OCI-LY3 (cell line): Measurements from ENCODE around the gene RSPRY1.

Source experiments
- H2AFZ ChIP-seq: fragments of 200-600, 300-600 bp; shearing (Covaris generic); 2 replicates; pipeline ENCODE4 v1.6.0; 2014; ENCODE audit warnings: antibody characterized with exemption, low read depth, low read length
- H3K27ac ChIP-seq: fragments of 200-600, 300-600 bp; sonication (generic); 2 replicates; pipeline ENCODE4 v1.5.1; 2014; ENCODE audit warnings: mild to moderate bottlenecking, low read length, moderate library complexity, mixed read lengths
- H3K27me3 ChIP-seq: fragments of 200-600, 300-600 bp; sonication (generic); 2 replicates; pipeline ENCODE4 v1.6.1; 2014; ENCODE audit warnings: low read depth, low read length, mixed read lengths
- H3K36me3 ChIP-seq: fragments of 200-600, 300-600 bp; sonication (generic); replicated peaks from 2 replicates; pipeline ENCODE3; 2014; ENCODE audit warnings: low read depth, low read length, mixed read lengths
- H3K4me1 ChIP-seq: fragments of 300-600, 200-600 bp; sonication (generic); 2 replicates; pipeline ENCODE4 v1.6.1; 2014; ENCODE audit warnings: low read length, mixed read lengths
- H3K4me2 ChIP-seq: fragments of 200-600, 300-600 bp; sonication (generic); 2 replicates; pipeline ENCODE4 v1.6.1; 2014; ENCODE audit warnings: low read length, mixed read lengths
- H3K4me3 ChIP-seq: fragments of 300-600, 200-600 bp; sonication (generic); 2 replicates; pipeline ENCODE4 v1.5.1; 2014; ENCODE audit warnings: antibody characterized with exemption, mild to moderate bottlenecking, low read length, moderate library complexity
- H3K79me2 ChIP-seq: fragments of 300-600, 200-600 bp; shearing (Covaris generic); 2 replicates; pipeline ENCODE4 v1.6.1; 2014; ENCODE audit warnings: mild to moderate bottlenecking, low read length, mixed read lengths
- H3K9ac ChIP-seq: fragments of 300-600, 200-600 bp; shearing (Covaris generic); 2 replicates; pipeline ENCODE4 v1.6.0; 2014; ENCODE audit warnings: mild to moderate bottlenecking, low read length, moderate library complexity
- H3K9me3 ChIP-seq: fragments of 200-600, 300-600 bp; shearing (Covaris generic); 2 replicates; pipeline ENCODE4 v1.6.1; 2014; ENCODE audit warnings: low read length, mixed read lengths; ENCODE audit not compliant: insufficient read depth
- H4K20me1 ChIP-seq: fragments of 200-600, 300-600 bp; sonication (generic); 2 replicates; pipeline ENCODE4 v1.6.1; 2016; ENCODE audit warnings: low read length, mixed read lengths; ENCODE audit not compliant: insufficient read depth
- CTCF ChIP-seq: fragments of 200-600, 300-600 bp; sonication (generic); IDR thresholded peaks from 2 replicates; pipeline ENCODE4 v1.5.1; 2014; ENCODE audit warnings: antibody characterized with exemption, low read length, low read depth
- EZH2phosphoT487 ChIP-seq: fragments of 200-600 bp; shearing (Covaris generic); IDR thresholded peaks from 2 replicates; pipeline ENCODE4 v1.6.1; 2018; ENCODE audit warnings: antibody characterized with exemption, mixed run types, low read depth

RSPRY1 gene

GRCh38 chr16:57279780-57280638 is 93.9 kb downstream of the RSPRY1 start:
- no peaks in the 10 kb centered on the region for H3K79me2 ChIP-seq
- peaks cover 15% of the 10 kb centered on the region for H3K4me1 ChIP-seq
- H3K9me3 ChIP-seq, result no peaks in the 10 kb centered on the region
- TF ChIP-seq CTCF (no peak), EZH2phosphoT487 (no peak)
- no peak overlapping the region for H2AFZ ChIP-seq
- H3K36me3 ChIP-seq, result no peaks in the 10 kb centered on the region
- no peak overlapping the region for H3K4me3 ChIP-seq
- H3K9ac ChIP-seq, result no peak overlapping the region
- no peak overlapping the region for H3K4me2 ChIP-seq
- no peak overlapping the region for H3K27ac ChIP-seq
- no peaks in the 10 kb centered on the region for H4K20me1 ChIP-seq
- H3K27me3 ChIP-seq, result peaks cover 16% of the 10 kb centered on the region

- Histone ChIP-seq H3K79me2 (no peaks in the 10 kb centered on the region), H3K27ac (no peak overlapping the region), H3K9me3 (no peaks in the 10 kb centered on the region), H3K4me3 (no peak overlapping the region), H3K27me3 (peaks cover 16% of the 10 kb centered on the region), H3K4me2 (no peak overlapping the region), H2AFZ (no peak overlapping the region), H3K36me3 (no peaks in the 10 kb centered on the region), H4K20me1 (no peaks in the 10 kb centered on the region), H3K9ac (no peak overlapping the region), H3K4me1 (peaks cover 14% of the 10 kb centered on the region)
- no peak for TF ChIP-seq CTCF
- no peak for TF ChIP-seq EZH2phosphoT487
These were observed 95.7 kb downstream of the RSPRY1 start for GRCh38 chr16:57281791-57282190.

GRCh38 chr16:57282510-57283213 is 96.5 kb downstream of the RSPRY1 start:
- H3K4me1 ChIP-seq, result peaks cover 5% of the 10 kb centered on the region
- no peak overlapping the region for H3K4me2 ChIP-seq
- H3K9ac ChIP-seq, result no peak overlapping the region
- H3K27me3 ChIP-seq, result peaks cover 16% of the 10 kb centered on the region
- H2AFZ ChIP-seq, result no peak overlapping the region
- no peak overlapping the region for H3K4me3 ChIP-seq
- no peak overlapping the region for H3K27ac ChIP-seq
- TF ChIP-seq CTCF, result no peak
- no peak for TF ChIP-seq EZH2phosphoT487
- H4K20me1 ChIP-seq, result no peaks in the 10 kb centered on the region
- H3K9me3 ChIP-seq, result no peaks in the 10 kb centered on the region
- no peaks in the 10 kb centered on the region for H3K36me3 ChIP-seq
- H3K79me2 ChIP-seq, result no peaks in the 10 kb centered on the region

- no peak overlapping the region for H3K27ac ChIP-seq
- H2AFZ ChIP-seq, result no peak overlapping the region
- H3K9ac ChIP-seq, result no peak overlapping the region
- H3K27me3 ChIP-seq, result peaks cover 16% of the 10 kb centered on the region
- TF ChIP-seq CTCF (no peak), EZH2phosphoT487 (no peak)
- no peaks in the 10 kb centered on the region; the same call in 1 of the 2 replicates for H3K4me1 ChIP-seq
- no peak overlapping the region for H3K4me3 ChIP-seq
- H3K9me3 ChIP-seq, result no peaks in the 10 kb centered on the region
- H3K79me2 ChIP-seq, result no peaks in the 10 kb centered on the region
- H3K4me2 ChIP-seq, result no peak overlapping the region
- no peaks in the 10 kb centered on the region for H3K36me3 ChIP-seq
- no peaks in the 10 kb centered on the region for H4K20me1 ChIP-seq
These were observed 97.3 kb downstream of the RSPRY1 start for GRCh38 chr16:57283214-57283958.
